CD4-positive, alpha-beta T cell treated with Interleukin-21 for 1 hour (primary cell): ENCODE results near the gene FAAP100.
"Not testable (repeated sequence)": the region's sequence is repeated elsewhere in the genome, so short reads cannot be mapped to it uniquely, and the experiment has no call there.

Source experiments
- DNase-seq: peaks from one replicate; pipeline ENCODE4 v3.0.0-alpha.2; 2020

The FAAP100 gene

DNA sequence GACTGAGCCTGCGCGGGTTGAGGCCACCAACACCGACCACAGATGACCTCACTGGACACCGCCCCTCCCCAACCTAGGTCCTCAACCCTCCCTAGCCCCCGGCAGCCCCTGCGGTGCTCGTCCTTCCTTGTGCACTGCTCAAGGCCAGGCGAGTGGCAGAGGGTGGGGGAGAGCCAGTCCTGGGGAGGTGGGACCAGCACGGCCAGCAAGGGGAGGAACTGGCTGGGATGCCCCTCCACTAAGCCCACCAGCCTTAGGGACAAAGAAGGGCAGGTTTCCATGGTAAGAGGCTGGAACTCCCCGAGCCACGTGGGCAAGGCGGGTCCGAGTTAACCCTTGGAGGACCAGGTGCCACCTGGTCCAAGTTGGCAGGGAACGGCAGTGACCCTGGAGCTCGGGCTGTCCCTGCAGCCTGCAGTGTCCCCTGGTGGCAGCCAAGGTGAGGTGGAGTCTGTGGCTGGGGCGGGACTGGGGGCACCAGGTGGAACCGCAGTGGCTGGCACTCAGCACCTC is 14.8 kb downstream of the FAAP100 start:
- DNase-seq, result peak; percentile 47

- no peak for DNase-seq
Observed at GRCh38 chr17:81536299-81537290, 15.6 kb downstream of the FAAP100 start.

- DNase-seq, result no peak
Observed at GRCh38 chr17:81535480-81536298, 16.5 kb downstream of the FAAP100 start.

DNA sequence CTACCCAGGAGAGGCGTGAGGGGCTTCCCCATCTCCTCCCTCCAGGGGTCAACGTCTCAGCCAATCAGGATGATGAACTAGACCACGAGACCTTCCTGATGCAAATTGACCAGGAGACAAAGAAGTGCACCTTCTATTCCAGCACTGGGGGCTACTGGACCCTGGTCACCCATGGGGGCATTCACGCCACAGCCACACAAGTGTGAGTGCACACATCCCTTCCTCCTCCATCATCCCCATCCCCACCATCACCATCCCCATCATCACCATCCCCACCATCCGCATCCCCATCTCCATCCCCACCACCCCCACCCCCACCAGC is 17.2 kb downstream of the FAAP100 start:
- no peak for DNase-seq

DNA sequence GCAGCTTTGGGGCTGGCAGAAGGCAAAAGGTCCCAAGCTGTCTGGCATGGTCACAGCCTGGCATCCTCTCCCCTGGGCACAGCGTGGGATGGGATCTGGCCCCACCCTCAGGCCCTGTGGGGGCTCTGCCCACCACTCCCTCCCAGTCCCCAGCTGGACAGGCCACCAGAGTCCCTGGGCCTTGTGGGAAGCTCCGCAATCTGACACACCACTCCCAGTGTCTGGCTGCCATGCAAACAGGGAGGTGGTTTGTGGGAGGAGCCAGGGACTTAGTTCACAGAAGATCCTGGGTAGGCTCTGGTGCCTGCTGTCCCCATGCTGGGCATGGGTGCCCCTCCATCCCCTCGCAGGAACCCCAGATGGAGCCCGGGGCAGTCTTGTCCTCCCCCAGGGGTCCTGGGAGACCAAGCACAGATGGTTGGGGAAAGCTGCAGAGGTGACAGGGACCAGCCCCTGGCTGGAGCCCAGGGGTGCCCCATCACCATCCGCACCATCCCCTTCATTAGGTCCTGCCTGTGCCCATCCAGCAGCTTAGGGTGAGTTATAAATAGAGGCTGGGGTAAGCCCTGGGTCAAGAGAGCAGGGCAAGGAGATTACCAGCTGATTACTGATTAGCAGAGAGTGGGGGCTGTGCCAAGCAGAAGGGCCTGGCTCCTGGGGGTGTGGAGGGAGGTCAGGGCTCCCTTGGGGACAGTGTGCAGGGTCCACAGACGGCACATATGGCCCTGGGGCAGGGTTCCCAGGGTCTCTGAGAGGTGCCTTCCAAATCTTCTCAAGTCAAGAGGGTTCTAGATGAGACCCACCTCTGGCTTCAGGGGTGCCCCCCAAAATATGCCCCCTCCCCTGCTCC is 17.8 kb downstream of the FAAP100 start:
- no peak for DNase-seq

DNA sequence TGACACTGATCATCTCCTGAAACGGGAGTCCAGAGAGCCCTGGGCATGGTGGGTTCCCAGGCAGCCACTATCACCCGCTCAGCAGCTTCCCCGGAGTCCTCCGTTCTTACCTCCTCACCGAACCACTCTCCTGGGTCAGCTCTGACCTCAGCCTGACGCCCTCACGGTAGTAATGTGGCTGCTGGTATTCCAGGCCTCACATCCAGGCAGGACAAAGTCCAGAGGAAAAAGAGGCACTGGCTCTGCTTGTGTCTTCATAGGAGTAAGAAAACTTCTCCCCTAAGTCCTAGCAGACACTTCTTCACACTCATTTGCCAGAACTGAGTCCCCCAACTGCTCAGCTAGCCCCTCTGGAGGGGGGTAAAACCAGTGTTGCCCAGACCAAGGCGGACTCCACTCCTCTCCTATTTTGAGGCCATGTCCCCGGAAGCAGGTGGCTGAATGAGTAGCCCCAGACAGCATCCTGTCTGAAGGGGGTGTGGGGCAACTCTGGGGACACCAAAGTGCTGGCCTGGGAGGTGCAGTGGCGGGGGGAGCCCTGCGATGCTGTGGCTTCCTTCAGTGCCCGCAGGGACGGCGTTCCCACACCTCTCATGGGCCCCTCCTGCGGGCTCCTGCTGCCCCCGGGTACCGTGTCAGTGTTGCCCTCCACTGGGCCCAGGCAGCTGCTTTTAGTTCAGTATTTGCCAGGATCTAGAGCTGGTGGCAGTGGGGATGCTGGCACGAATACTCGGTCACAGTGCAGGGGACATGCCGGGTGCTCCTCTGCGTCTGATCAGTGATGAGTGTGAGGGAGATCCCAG is 18.6 kb downstream of the FAAP100 start:
- no peak for DNase-seq

GRCh38 chr17:81532490-81533287 is 19.5 kb downstream of the FAAP100 start:
- DNase-seq, result no peak

DNA sequence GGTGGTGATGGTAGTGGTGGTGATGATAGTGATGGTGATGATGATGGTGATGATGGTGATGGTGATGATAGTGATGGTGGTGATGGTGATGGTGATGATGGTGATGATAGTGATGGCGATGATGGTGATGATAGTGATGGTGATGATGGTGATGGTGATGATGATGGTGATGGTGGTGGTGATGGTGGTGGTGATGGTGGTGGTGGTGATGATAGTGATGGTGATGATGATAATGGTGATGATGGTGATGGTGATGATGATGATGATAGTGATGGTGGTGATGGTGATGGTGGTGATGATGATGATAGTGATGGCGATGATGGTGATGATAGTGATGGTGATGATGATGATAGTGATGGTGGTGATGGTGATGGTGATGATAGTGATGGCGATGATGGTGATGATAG is 20.2 kb downstream of the FAAP100 start:
- DNase-seq, result not testable (repeated sequence)

DNA sequence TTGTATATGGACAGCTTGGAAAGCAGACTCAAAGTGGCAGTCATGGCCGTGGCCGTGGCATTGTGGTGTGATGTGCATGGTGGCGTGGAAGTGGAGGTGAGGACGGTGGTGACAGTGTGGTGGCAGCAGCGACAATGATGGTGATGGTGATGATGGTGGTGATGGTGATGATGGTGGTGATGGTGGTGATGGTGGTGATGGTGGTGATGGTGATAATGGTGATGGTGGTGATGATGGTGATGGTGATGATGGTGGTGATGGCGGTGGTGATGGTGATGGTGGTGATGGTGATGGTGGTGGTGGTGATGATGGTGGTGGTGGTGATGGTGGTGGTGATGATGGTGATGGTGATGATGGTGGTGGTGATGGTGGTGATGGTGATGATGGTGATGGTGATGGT is 21.1 kb downstream of the FAAP100 start:
- not testable (repeated sequence) for DNase-seq

DNA sequence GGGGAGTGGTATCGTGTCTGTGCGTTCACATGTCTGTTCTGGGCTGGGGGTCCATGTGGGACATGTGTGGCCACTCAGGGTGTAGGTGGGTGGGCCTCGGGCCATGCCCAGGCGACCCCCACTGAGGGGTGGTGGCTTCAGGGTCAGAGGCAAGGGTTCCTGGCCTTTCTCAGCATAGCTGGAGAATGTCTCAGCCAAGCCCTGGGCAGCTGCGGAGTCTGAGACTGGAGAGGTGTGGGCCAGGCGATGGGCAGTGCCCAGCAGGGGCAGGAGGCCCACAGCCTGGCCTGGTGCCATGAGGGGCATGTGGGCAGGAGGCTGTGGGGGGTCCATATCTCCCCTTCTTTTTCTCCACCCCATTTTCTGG is 22.7 kb downstream of the FAAP100 start:
- DNase-seq, result no peak

- no peak for DNase-seq
Observed at GRCh38 chr17:81528651-81529436, 23.3 kb downstream of the FAAP100 start.

GRCh38 chr17:81528384-81528650 is 23.8 kb downstream of the FAAP100 start:
- no peak for DNase-seq

- DNase-seq, result no peak
Observed at GRCh38 chr17:81527591-81528383, 24.4 kb downstream of the FAAP100 start, which contains the start of gene FSCN2. TSS of gene FSCN2 (plus strand) at chr17:81528377. CDS start at chr17:81528532, 155 bp downstream.

GRCh38 chr17:81526662-81527571 is 25.2 kb downstream of the FAAP100 start:
- DNase-seq, result no peak

GRCh38 chr17:81524865-81525159 is 27.3 kb downstream of the FAAP100 start:
- no peak for DNase-seq

GRCh38 chr17:81524039-81524864 is 27.9 kb downstream of the FAAP100 start:
- DNase-seq, result no peak

DNA sequence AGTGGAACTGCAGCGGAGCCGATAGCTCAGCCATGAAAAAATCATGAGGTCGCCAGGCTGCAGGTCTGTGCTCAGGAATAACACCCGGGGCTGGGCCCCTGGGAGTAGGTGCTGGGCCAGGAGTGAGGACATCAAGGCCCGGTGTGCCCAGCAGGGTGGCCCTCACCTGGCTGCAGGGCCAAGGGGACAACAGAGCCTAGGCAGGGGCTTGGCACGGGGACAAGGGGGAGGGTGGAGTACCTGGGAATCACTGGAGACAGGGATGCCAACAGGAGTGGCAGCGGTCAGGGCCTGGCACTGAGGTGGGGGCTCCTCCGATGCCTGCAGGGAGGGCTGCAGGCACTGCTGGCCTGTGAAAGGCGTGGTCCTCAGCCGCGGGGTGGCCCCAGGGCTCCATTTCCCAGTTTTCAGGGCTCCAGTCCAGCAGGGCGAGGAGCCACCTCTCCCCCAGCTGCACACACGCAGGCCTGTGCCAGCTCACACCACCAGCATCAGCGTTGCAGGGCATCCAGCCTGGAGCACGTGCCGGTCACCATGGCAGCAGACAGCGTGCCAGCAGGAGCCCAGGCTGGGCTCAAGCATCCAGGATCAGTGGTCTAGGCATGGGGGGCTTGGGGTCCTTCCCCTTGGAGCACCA is 28.6 kb downstream of the FAAP100 start:
- DNase-seq, result no peak
